GM18507 (cell line): Measurements from ENCODE around the gene ANGPTL7.
"Not testable (repeated sequence)": the region's sequence is repeated elsewhere in the genome, so short reads cannot be mapped to it uniquely, and the experiment has no call there.

ENCODE experiments used
- DNase-seq: peaks from one replicate; pipeline ENCODE4 v3.0.0; 2011; ENCODE audit warnings: low read depth; ENCODE audit not compliant: insufficient read length; ENCODE audit errors: extremely low spot score
- FAIRE-seq: peaks from 2 replicates; lab custom pipeline; 2011; peaks lifted over from hg19 to GRCh38; lab: Jason Lieb, UNC

The ANGPTL7 gene, protein sequence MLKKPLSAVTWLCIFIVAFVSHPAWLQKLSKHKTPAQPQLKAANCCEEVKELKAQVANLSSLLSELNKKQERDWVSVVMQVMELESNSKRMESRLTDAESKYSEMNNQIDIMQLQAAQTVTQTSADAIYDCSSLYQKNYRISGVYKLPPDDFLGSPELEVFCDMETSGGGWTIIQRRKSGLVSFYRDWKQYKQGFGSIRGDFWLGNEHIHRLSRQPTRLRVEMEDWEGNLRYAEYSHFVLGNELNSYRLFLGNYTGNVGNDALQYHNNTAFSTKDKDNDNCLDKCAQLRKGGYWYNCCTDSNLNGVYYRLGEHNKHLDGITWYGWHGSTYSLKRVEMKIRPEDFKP

DNA sequence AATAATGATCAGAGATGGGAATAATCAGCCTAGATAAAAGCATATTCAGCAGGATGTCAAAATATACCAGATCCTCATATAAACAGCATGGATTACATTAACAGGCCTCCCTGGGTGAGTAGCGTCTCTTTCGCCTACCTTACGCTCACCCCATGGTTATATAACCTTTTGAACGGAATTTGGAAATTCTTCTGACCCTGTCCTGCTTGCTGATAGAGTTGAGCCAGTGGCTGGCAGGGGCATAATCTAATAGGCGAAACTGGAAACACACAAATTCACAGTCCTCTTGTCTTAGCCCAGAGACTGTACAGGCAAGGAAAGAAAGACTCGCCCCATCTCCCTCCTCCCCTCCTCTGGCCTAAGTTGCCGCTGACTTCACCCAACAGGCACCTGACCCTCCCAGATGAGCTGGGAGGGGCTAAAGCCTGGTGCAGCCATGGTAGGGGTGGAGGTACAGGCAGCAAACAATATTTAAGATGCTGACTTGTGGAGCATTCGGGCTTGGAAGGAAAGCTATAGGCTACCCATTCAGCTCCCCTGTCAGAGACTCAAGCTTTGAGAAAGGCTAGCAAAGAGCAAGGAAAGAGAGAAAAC, at the start of gene ANGPTL7:
Gene ANGPTL7, plus strand, starts transcription at position 498 of the 594 bp plus-strand sequence. CDS start 225 bp downstream, outside the sequence.
- FAIRE-seq (no peak), DNase-seq (no peak)

DNA sequence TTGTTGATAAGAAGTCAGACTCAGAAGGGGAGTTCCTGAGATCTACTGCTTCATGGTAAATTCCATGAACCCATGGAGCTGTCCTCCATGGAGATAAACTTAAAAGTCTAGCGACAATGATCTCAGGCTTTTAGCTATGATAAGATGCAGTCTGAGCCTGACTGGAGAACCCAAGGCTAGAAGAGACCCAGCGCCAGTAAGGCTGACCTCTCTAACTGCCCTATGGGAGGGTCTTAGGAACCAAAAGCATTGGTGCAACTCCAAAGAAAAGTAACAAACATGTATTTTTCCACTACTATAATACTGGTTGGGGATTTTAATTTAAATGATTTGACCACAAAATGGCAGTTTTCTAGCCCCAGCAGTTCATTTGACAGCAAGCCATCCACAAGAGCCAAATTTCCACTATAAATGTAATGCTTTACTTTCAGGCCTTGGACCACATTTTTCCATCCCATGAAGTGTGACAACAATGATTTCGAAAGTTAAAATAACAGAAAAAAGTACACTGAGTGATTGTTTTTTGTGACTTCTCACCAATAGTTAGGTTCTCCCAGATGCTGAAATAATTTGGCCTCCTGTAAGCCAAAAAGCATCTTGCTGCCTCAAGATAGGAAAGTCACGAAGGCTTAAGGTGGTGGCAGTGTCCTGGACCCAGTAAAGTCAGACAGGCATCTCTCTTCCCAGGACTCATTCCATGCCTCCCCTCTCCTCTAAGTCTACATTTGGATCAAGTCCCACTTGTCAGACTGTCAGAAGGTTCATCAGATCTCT, 46.4 kb upstream of the ANGPTL7 start:
- DNase-seq (no peak), FAIRE-seq (no peak)

DNA sequence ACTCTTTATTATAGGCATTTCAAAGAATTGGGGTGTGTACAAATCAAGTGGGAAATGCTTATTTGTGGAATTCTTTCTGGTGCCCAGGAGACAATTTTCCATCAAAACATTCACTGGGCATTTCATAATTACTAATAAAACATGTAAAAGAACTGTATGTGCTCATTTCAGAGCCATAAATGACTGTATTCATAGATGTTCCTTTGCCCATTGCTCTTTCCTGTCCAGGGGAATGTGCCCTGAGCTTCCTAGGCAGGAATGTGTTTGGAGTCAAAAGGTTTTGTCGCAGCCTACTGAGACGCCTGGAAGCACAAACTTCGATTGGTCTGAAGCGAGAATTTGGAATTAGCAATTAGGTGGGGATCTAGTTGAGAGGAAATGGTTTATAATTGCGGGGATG, 45.8 kb upstream of the ANGPTL7 start:
- DNase-seq (no peak), FAIRE-seq (no peak)

DNA sequence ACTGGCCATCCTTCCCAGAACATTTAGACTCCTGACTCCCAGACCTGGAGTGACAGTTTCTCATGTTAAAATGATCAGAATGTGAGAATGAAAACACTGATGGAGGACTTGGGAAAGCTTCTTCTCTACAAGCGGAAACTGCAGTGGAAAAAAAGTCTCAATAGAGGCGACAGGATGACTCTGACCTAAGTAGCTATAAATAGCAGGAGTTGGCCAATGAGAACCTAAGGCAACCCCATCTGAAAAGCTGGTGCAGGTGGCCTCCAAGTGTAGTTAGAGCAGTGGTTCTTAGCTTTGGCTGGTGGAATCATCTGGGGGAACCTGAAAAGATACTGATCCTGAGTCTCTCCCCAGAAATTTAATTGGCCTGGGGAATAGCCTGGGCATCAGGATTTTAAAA, 45.2 kb upstream of the ANGPTL7 start:
- FAIRE-seq (no peak), DNase-seq (no peak)

DNA sequence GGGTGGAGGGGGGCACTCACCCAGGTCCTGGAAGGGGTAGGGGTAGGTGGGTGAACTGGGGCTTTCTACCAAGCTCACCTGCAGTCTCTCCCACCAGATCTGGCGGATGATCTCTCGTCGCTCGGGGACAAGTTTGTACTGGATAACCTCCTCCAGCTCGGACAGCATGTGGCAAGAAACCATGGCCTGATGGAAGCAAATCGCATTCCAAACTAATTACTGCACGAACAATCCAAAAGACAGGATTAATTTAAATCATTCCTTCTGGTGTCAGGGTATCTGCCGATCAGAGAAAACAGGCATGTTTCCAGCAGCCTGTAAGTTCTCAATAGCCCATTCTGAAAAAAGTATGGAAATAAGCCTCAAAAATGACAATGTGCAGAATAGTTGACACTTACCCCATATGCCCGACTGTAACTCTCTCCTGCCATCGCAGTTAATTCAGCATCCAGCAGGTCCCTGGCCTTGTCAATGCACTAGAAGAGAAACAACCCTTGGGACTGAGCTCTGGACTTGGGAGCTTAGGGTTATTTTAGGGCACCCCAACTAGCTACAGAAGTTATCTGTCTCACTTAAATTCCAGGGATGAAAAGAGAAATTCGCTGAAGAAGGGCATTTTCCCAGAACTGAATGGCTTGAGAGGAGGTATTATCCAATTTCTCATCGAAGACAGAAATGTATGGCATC, 44.4 kb upstream of the ANGPTL7 start:
- FAIRE-seq, result no peak
- DNase-seq, result no peak

DNA sequence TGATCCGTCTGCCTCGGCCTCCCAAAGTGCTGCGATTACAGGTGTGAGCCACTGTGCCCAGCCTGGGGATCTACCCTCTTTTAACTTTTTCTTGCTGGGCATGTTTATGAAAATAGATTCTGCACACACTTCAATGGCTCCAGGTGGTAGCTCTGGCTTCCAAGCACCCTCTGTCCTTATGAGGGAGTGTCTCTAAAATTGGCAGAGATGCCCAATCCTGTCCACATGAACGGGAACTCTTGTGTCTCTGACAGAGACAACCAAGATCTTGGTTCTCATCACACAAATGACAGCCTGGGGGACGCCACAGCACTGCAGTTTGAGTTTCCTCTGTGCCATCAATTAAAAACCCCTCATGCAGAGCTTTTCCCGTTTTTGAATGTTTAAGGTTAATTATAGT, 43.4 kb upstream of the ANGPTL7 start:
- FAIRE-seq (no peak), DNase-seq (no peak)

DNA sequence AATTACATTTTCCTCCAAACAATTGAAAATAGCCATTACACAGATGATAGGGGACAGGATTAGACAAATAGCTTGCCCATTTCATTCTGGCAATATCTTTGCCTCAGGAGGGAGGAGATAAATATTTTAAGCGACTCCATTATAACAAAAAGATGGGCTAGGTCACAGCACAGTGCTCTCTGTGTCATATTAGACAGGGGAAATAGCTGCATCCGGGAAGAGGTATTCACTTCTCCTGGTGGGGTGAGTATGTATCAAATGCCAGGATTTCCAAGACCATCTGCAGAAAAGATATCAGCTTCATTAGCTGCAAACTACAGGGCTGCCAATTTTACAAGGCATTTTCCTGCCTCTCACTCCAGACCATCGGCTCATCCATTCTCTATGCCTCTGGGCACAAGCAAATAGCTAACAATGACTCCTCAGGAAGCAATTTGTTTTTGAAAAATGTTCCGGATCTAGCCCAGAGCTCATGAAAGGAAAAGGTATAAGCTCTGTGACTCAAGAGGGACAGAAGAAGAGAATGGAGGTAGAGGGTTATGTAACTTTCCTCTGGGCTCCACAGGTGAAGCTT, 41.9 kb upstream of the ANGPTL7 start:
- DNase-seq (no peak), FAIRE-seq (no peak)

DNA sequence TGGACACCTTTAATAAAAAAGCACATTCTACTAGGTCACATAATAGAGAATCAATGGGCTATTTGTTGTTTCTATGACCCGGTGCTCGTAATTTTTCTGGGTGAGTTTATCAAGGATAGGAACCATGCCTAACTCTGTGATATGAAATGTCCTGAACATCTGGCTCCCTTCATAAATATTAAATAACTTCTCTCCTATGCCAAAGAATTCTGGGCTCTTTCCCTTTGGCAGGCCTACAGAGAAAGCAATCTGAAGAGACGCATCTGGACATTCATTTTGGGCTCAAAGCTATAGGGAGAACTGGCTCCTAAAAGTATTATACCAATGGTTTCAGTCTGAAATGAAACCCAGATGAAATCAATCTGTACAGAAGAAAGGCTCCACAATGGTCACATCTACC, 38.8 kb upstream of the ANGPTL7 start:
- FAIRE-seq, result no peak
- DNase-seq, result no peak

DNA sequence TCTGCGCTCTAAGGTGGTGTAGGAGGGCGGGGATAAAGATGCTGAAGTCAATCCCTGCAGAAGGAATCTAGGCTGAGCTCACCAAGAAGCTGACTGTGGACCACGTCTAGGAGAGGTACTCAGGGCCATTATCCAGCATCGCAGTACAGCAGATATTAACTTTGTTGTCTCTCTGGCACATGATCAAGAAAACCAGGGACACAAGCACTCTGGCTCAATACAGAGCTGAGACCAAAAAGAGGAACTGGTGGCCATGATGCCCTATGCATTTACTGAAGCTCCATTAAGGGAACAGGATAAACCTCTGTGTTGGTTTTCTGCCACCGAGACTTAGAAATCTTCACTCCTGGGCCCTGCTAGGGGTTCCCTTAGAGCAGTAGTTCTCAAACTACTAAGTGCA, 38.0 kb upstream of the ANGPTL7 start:
- no peak for FAIRE-seq

DNA sequence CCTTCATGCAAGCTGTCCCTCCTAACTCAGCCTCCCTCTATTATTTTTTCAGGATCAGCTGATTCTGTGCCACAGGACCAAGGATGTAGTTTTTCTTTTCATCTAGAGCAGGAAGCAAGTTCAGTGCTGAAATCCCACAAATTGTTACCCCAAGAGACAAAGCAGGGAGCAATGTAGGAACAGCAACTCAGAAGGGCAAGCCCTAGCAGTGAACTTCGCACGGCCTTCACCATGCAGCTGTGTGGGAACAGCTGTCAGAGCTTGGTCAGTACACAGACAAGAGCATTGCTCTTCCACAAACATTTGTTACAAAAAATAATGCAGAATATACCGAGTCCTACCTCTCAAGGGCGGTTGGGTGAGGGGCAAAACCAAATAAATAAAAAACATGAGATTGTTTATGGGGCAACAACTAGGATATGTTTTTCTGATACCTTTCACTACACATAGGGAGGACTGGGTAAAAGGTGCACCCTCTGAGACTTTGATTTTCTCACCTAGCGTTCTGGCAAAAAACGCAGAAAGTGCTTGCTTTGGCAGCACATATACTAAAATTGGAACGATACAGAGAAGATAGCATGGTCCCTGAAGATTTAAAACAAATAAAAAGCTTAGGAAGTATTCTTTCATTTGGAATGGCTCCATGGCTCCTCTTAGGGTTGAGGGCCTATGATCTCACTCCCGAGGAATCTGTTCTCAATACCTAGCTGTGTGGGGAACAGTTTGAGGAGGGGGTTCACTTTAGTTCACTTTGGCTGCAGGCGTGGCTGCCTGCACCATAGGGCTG, 37.1 kb upstream of the ANGPTL7 start:
- DNase-seq (no peak), FAIRE-seq (no peak)

More for the DNA sequence above, 38.0 kb upstream of the ANGPTL7 start:
- DNase-seq, result no peak

DNA sequence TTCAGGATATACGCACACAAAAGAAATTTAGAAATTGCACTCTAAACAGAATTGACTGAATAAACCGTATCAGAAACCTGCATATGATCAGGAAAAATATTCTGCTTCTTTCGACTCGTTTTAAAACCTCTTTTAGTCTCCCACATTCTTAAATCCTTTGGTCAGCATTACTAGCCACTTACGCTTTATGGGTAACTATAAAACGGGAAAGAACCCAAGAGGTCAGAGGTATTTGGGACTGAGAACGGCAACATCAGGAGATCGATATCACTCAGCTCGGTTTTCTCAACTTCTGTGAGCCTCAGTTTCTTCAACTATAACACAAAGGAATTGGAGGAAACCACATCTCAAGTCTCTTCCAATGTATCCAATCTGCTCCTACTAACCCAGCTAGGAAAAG, 36.4 kb upstream of the ANGPTL7 start:
- FAIRE-seq (no peak), DNase-seq (no peak)

DNA sequence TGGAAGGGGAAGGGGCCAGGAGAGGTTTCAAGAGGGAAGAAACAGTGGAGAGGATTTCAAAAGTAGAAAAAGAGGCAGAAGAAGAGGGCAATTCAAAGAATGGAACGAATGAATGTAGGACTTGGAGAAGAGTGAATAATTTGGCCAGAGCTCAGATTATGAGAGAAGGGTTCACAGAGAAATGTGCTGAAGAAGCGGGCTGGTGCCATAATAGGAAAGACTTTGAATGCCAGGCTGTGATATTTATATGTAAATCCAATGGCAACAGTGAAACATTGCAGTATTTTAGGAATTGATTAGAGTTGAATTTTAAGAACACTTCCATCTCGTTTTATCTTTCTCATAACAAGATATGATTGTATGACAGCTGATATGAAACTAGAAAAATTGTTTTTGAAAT, 36.0 kb upstream of the ANGPTL7 start:
- DNase-seq (no peak), FAIRE-seq (no peak)

DNA sequence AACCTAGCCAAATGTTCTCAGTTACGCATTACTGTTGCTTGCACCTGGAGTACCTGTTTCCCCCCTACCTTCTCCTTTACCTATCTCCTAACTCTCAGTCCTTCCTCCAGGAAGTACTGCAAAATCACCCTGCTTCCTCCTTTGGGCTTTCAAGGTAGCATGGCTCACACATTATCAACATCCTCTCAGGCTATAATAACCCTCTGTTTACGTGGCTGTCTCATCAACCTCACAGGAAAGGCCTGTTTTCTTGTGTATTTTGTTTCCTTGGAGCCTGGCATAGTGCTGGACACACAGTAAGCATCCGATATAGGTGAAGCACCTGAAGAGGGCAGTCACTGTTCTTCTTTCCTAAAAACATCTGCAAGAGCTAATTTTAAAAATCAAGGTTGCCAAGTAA, 32.7 kb upstream of the ANGPTL7 start:
- DNase-seq, result no peak
- no peak for FAIRE-seq

DNA sequence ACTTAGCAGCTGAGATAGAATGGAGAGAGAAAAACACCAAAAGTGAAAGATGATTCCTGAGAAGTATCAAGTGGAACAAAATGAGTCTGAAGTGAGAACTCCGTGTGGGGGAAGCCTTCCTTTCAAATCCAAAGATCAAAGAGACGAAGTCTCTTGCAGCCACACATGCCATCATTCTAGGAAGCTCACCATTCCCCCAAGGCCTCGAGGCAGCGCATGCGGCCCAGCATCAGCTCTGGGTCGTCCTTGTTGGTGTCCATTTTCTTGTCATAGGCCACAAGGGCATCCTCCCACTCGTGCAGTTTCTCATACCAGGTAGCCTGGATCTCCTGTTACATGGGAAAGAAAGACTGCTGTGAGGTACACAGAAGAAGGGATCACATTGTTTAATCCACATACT, 32.2 kb upstream of the ANGPTL7 start:
- FAIRE-seq (no peak), DNase-seq (no peak)

DNA sequence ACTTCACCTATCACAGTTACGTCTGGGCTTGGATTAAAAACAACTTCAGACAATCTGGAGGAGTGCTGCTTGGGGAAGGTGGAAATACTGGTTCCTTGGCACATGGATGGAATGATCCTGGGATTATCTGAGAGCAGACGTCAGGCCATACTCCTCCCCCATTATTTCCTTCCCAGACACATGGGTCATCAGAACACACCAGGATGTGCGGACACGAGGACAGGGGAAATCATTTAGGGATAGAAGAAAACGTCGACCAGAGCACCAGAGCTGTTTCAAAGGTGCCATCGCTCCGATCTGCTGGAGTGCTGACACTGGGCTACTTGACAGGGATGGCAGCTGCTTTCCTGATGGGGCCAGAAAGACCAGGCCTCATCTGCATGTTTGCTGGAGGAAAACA, 31.8 kb upstream of the ANGPTL7 start:
- DNase-seq, result no peak
- no peak for FAIRE-seq

DNA sequence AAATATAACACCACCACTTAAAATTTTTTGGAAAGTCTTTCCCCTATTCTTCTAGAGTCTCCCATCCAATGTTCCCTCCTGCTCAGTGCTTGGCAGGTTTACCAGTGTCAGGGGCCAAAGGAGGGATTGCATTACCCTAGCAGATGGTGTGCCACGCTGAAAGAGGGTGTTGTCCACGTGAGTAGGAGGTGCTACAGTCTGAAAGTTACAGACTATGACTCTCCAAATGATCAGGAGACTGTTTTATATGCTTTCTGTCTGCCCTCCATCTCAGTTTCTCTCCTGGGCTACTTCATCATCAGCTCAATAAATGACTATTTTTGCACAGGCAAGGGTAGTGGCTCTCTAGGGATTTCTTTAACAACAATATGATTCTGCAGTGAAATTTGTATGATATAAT, 31.3 kb upstream of the ANGPTL7 start:
- FAIRE-seq (no peak), DNase-seq (no peak)

DNA sequence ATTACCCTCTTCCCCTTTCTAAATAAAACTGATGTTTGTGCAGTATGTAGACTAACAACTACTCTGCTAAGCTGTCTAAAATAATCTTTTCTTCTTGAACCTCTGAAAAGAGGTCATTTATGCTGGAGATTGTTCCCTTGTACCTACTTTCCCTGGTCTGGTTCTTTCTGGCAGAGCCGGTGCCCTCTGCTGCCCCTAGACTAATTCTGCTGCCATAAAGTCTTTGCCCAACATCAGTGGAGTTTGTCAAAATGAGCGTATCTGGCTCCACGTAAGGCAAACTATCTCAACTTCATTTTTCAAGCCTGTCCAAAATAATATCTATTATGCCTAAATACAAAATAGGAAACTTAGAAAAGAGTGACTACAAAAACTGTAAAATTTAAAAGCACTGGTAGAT, 30.9 kb upstream of the ANGPTL7 start:
- no peak for FAIRE-seq

DNA sequence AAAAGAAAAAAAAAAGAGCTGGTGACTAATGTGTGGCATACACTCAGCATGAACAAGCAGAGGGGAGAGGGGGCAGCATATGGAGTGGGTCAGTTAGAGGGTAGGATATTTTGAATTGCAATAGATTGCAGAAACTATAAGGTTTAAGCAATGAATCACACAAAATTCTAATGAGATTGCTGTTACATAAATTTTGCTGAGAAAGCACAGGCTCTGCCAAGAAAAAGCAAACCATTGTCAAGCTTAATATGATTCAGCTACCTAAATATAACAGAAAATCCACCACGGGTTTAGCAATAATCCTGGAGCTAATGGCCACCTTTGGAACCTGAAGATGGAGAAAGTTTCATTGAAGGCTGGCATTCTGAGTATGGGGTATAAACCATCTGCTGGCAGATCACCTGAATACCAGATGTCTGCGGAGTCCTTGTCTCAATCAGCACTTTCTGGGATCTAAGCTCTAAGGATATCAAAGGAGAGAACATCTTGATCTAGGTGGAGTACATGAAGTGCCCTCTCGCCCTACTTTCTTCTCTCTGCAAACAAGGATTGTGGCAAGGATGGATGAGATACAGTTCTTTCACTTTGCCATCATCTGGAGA, 30.3 kb upstream of the ANGPTL7 start:
- DNase-seq (no peak), FAIRE-seq (no peak)

More for the DNA sequence above, 30.9 kb upstream of the ANGPTL7 start:
- DNase-seq, result no peak

DNA sequence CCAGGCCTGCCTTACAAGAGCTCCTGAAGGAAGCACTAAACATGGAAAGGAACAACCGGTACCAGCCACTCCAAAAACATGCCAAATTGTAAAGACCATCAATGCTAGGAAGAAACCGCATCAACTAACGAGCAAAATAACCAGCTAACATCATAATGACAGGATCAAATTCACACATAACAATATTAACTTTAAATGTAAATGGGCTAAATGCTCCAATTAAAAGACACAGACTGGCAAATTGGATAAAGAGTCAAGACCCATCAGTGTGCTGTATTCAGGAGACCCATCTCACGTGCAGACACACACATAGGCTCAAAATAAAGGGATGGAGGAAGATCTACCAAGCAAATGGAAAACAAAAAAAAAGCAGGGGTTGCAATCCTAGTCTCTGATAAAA, 26.4 kb upstream of the ANGPTL7 start:
- not testable (repeated sequence) for DNase-seq, FAIRE-seq
